ACC112 (cell line): Measurements from ENCODE around the gene LRRC31.
A peak's percentile ranks its signal among the peaks of the same experiment; 100 is the strongest.

ENCODE experiments used
- H2AFZ ChIP-seq: fragments of 200-600 bp; sonication (generic); one replicate; pipeline ENCODE4 v1.6.0; 2017; ENCODE audit warnings: antibody characterized with exemption, low read length; ENCODE audit not compliant: unreplicated experiment
- H3K27ac ChIP-seq: fragments of 200-600 bp; sonication (generic); 2 replicates; pipeline ENCODE4 v1.5.1; 2014; ENCODE audit warnings: low read depth, mild to moderate bottlenecking, antibody characterized with exemption, low read length, moderate library complexity
- H3K27me3 ChIP-seq: fragments of 200-600 bp; sonication (generic); 2 replicates; pipeline ENCODE4 v1.6.1; 2014; ENCODE audit warnings: mild to moderate bottlenecking, antibody characterized with exemption, low read length, moderate library complexity, mixed read lengths; ENCODE audit not compliant: insufficient read depth
- H3K36me3 ChIP-seq: fragments of 200-600 bp; sonication (generic); 2 replicates; pipeline ENCODE4 v1.6.1; 2016; ENCODE audit warnings: mild to moderate bottlenecking, antibody characterized with exemption, low read length, moderate library complexity, mixed read lengths; ENCODE audit not compliant: insufficient read depth
- H3K4me1 ChIP-seq: fragments of 200-600 bp; sonication (generic); one replicate; pipeline ENCODE4 v1.6.1; 2016; ENCODE audit warnings: low read length, mixed read lengths; ENCODE audit not compliant: insufficient read depth, unreplicated experiment, control insufficient read depth
- H3K4me3 ChIP-seq: fragments of 200-600 bp; sonication (generic); 2 replicates; pipeline ENCODE4 v1.5.1; 2014; ENCODE audit warnings: mild to moderate bottlenecking, low read depth, low read length
- H3K79me2 ChIP-seq: fragments of 200-600 bp; sonication (generic); one replicate; pipeline ENCODE4 v1.6.0; 2016; ENCODE audit warnings: low read length; ENCODE audit not compliant: control insufficient read depth, unreplicated experiment, insufficient read depth

The LRRC31 gene

GRCh38 chr3:169891886-169892285 is 22.2 kb upstream of the LRRC31 start:
- Histone ChIP-seq H2AFZ (no peak overlapping the region), H3K36me3 (no peaks in the 10 kb centered on the region), H3K79me2 (no peaks in the 10 kb centered on the region), H3K27me3 (no peaks in the 10 kb centered on the region), H3K4me3 (no peak overlapping the region), H3K4me1 (peaks cover under 1% of the 10 kb centered on the region), H3K27ac (no peak overlapping the region)

GRCh38 chr3:169886671-169887070 is 16.9 kb upstream of the LRRC31 start:
- Histone ChIP-seq H3K27ac (no peak overlapping the region), H3K4me3 (no peak overlapping the region), H3K36me3 (no peaks in the 10 kb centered on the region), H3K79me2 (no peaks in the 10 kb centered on the region), H3K27me3 (no peaks in the 10 kb centered on the region; the same call in 1 of the 2 replicates), H2AFZ (peak overlapping the region; percentile 15), H3K4me1 (peaks cover 9% of the 10 kb centered on the region)

- peaks cover 5% of the 10 kb centered on the region for H3K4me1 ChIP-seq
- no peak overlapping the region for H2AFZ ChIP-seq
Observed at GRCh38 chr3:169880576-169881250, 11.0 kb upstream of the LRRC31 start.

DNA sequence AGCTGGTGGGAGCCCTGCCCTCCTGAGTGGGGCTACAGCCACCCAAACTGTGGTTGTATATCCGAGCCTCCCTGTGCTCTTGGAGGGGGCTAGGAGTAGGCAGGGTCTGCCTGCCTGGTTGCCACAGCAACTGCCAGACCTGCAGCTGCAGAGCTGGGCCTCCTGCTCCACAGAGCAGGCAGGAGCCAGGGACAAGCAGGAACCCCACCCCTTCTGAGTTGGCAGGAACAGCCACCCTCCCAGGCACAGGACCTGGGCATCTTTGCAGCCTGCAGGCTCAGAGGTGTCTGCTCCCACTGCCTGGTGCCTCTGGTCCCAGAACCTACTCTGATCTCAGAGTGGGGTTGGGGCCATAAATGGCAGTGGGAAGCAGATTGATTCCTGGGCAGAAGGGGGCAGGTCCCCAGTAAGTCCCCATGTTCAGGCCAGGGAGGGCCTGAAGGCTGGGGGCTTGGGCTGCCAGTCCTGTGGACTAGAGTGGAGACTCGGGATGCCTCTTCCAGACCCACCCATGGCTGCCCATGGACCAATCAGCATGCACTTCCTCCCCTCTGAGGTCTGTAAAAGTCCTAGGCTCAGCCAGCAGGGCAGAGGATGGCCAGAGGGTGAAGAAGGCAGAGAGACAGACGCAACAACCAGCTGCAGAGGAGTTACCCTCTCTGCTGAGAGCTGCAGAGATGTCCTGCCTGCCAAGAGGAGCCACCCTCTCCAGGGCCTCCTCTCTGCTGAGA is 10.3 kb upstream of the LRRC31 start:
- H3K36me3 ChIP-seq, result no peaks in the 10 kb centered on the region
- H2AFZ ChIP-seq, result no peak overlapping the region
- no peak overlapping the region for H3K27ac ChIP-seq
- no peaks in the 10 kb centered on the region; the same call in 1 of the 2 replicates for H3K27me3 ChIP-seq
- peaks cover 5% of the 10 kb centered on the region for H3K4me1 ChIP-seq
- H3K79me2 ChIP-seq, result no peaks in the 10 kb centered on the region
- no peak overlapping the region for H3K4me3 ChIP-seq

More at GRCh38 chr3:169880576-169881250, 11.0 kb upstream of the LRRC31 start:
- Histone ChIP-seq H3K36me3 (no peaks in the 10 kb centered on the region), H3K27ac (no peak overlapping the region), H3K27me3 (no peaks in the 10 kb centered on the region; the same call in 1 of the 2 replicates), H3K79me2 (no peaks in the 10 kb centered on the region), H3K4me3 (no peak overlapping the region)

- H2AFZ ChIP-seq, result no peak overlapping the region
Observed at GRCh38 chr3:169879013-169879557, 9.3 kb upstream of the LRRC31 start.

GRCh38 chr3:169871129-169871886 is 1.6 kb upstream of the LRRC31 start:
- Histone ChIP-seq H2AFZ (no peak overlapping the region), H3K27me3 (no peaks in the 10 kb centered on the region), H3K27ac (no peak overlapping the region), H3K79me2 (no peaks in the 10 kb centered on the region), H3K4me3 (no peak overlapping the region), H3K4me1 (no peaks in the 10 kb centered on the region), H3K36me3 (no peaks in the 10 kb centered on the region)

More at GRCh38 chr3:169879013-169879557, 9.3 kb upstream of the LRRC31 start:
- no peaks in the 10 kb centered on the region; the same call in 1 of the 2 replicates for H3K27me3 ChIP-seq
- H3K27ac ChIP-seq, result no peak overlapping the region
- no peaks in the 10 kb centered on the region for H3K79me2 ChIP-seq
- H3K36me3 ChIP-seq, result no peaks in the 10 kb centered on the region
- no peak overlapping the region for H3K4me3 ChIP-seq
- peaks cover 5% of the 10 kb centered on the region for H3K4me1 ChIP-seq

- Histone ChIP-seq H3K27me3 (no peaks in the 10 kb centered on the region), H3K4me1 (no peaks in the 10 kb centered on the region), H3K36me3 (no peaks in the 10 kb centered on the region), H2AFZ (no peak overlapping the region), H3K27ac (no peak overlapping the region), H3K4me3 (no peak overlapping the region), H3K79me2 (no peaks in the 10 kb centered on the region)
Observed at GRCh38 chr3:169868369-169868768, 1.4 kb downstream of the LRRC31 start.

- no peaks in the 10 kb centered on the region for H3K4me1 ChIP-seq
- no peak overlapping the region for H3K27ac ChIP-seq
- H3K4me3 ChIP-seq, result no peak overlapping the region
- H2AFZ ChIP-seq, result no peak overlapping the region
- H3K79me2 ChIP-seq, result no peaks in the 10 kb centered on the region
- H3K27me3 ChIP-seq, result no peaks in the 10 kb centered on the region
- no peaks in the 10 kb centered on the region for H3K36me3 ChIP-seq
Observed at GRCh38 chr3:169867584-169868210, 2.0 kb downstream of the LRRC31 start.

DNA sequence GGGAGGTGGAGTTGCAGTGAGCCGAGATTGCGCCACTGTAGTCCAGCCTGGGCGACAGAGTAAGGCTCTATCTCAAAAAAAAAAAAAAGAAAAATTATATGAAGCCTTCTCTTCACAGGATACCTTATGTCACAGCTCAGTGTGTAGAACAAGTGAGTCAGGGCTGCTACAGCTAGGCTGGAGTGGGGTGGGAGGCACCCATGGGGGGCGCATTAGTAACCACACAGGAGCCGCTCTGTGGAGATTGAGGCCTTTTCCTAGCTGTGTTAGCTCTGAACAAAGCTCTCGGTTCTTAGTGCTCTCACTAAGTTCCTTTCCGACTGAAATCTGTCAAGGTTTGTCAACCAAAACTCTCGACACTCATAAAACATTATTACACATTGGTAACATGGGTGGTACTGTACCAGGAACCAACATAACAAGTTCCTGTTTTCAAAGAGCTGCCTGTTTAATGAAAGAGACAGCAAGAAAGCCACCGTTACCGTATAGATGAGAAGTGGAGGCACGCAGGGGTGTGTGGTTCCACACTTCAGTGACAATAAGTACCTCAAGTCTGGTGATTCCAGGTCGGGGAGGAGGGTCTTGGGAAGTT is 4.5 kb downstream of the LRRC31 start:
- H3K79me2 ChIP-seq, result no peaks in the 10 kb centered on the region
- H3K4me3 ChIP-seq, result no peak overlapping the region
- no peak overlapping the region for H3K27ac ChIP-seq
- no peaks in the 10 kb centered on the region for H3K36me3 ChIP-seq
- no peaks in the 10 kb centered on the region for H3K27me3 ChIP-seq
- peak overlapping the region; percentile 11 for H2AFZ ChIP-seq
- no peaks in the 10 kb centered on the region for H3K4me1 ChIP-seq

GRCh38 chr3:169864270-169864669 is 5.5 kb downstream of the LRRC31 start:
- no peaks in the 10 kb centered on the region for H3K27me3 ChIP-seq

More at GRCh38 chr3:169864270-169864669, 5.5 kb downstream of the LRRC31 start:
- Histone ChIP-seq H3K79me2 (no peaks in the 10 kb centered on the region), H3K4me3 (no peak overlapping the region), H2AFZ (no peak overlapping the region), H3K36me3 (no peaks in the 10 kb centered on the region), H3K4me1 (no peaks in the 10 kb centered on the region), H3K27ac (no peak overlapping the region)
